WTC11 (cell line): Measurements from ENCODE around the gene CD109. TPM values are rescaled to one million over a fixed set of nuclear protein-coding genes. Genes with fewer than 3 reads are reported as not detected.
A peak's percentile ranks its signal among the peaks of the same experiment; 100 is the strongest.

Experiments used
- ATAC-seq: fragments of 200-7000 bp; cut with Tn5 transposase; 2 replicates; pipeline ENCODE4 v1.10.0; 2021; ENCODE audit warnings: mild to moderate bottlenecking, moderate library complexity
- Bru-seq: library from RNA; stranded (reverse); fragments of 400-500 nt; gene quantifications from one replicate; lab custom pipeline; 2021; lab: Mats Ljungman, UMichigan
- CTCF ChIA-PET: fragments of 300-600 bp; sonication (Branson Sonifier 250); formaldehyde crosslinking; loops from one replicate; lab custom pipeline; 2021; ENCODE audit warnings: antibody characterized with exemption; lab: Charles Lee
- POLR2A ChIA-PET: fragments of 350-600 bp; sonication (Branson Sonifier 250); formaldehyde crosslinking; loops from one replicate; lab custom pipeline; 2021; ENCODE audit warnings: antibody characterized with exemption; lab: Charles Lee
- DNase-seq: peaks from one replicate; pipeline ENCODE4 v3.0.0; 2021; ENCODE audit warnings: low spot score
- H3K27ac Mint-ChIP-seq: 2 replicates; pipeline ENCODE4 v1.8.0; 2021; ENCODE audit warnings: mixed read lengths
- H3K27me3 Mint-ChIP-seq: 2 replicates; pipeline ENCODE4 v1.8.0; 2021; ENCODE audit warnings: low read depth, mild to moderate bottlenecking, moderate library complexity, mixed read lengths
- H3K36me3 Mint-ChIP-seq: 2 replicates; pipeline ENCODE4 v1.8.0; 2021; ENCODE audit warnings: mixed read lengths
- H3K4me1 Mint-ChIP-seq: 2 replicates; pipeline ENCODE4 v1.8.0; 2022; ENCODE audit warnings: mixed read lengths
- H3K4me3 Mint-ChIP-seq: 2 replicates; pipeline ENCODE4 v1.8.0; 2021; ENCODE audit warnings: mild to moderate bottlenecking, moderate library complexity, mixed read lengths
- H3K9me3 Mint-ChIP-seq: 2 replicates; pipeline ENCODE4 v1.8.0; 2021; ENCODE audit warnings: mixed read lengths
- ATF6 ChIP-seq: sonication (generic); formaldehyde crosslinking; IDR thresholded peaks from 2 replicates; pipeline ENCODE4 v1.8.1; 2023; ENCODE audit warnings: mild to moderate bottlenecking, missing genetic modification reagents
- CTCF ChIP-seq: fragments of 200-600 bp; IDR thresholded peaks from 2 replicates; pipeline ENCODE4 v1.8.0; 2022; ENCODE audit warnings: antibody characterized with exemption
- FOXK1 ChIP-seq: sonication (generic); formaldehyde crosslinking; IDR thresholded peaks from 2 replicates; pipeline ENCODE4 v1.8.0; 2022; ENCODE audit warnings: mild to moderate bottlenecking, moderate library complexity, missing genetic modification reagents
- GRHL2 ChIP-seq: fragments of 250-450 bp; sonication (Bioruptor Pico); IDR thresholded peaks from 2 replicates; pipeline ENCODE4 v1.8.0; 2022; ENCODE audit warnings: mild to moderate bottlenecking, moderate library complexity; ENCODE audit not compliant: insufficient replicate concordance, severe bottlenecking
- HMGXB4 ChIP-seq: sonication (generic); formaldehyde crosslinking; IDR thresholded peaks from 2 replicates; pipeline ENCODE4 v1.8.1; 2023; ENCODE audit warnings: mild to moderate bottlenecking, moderate library complexity, missing genetic modification reagents
- MYBL2 ChIP-seq: sonication (generic); formaldehyde crosslinking; IDR thresholded peaks from 2 replicates; pipeline ENCODE4 v1.8.1; 2023; ENCODE audit warnings: mild to moderate bottlenecking, moderate library complexity, missing genetic modification reagents
- NR2C2 ChIP-seq: sonication (generic); formaldehyde crosslinking; IDR thresholded peaks from 2 replicates; pipeline ENCODE4 v1.8.0; 2022; ENCODE audit warnings: mild to moderate bottlenecking, missing genetic modification reagents
- PREB ChIP-seq: sonication (generic); formaldehyde crosslinking; IDR thresholded peaks from 2 replicates; pipeline ENCODE4 v1.8.1; 2022; ENCODE audit warnings: mild to moderate bottlenecking, missing genetic modification reagents, moderate library complexity, borderline replicate concordance
- USF2 ChIP-seq: sonication (generic); formaldehyde crosslinking; IDR thresholded peaks from 2 replicates; pipeline ENCODE4 v1.8.1; 2023; ENCODE audit warnings: mild to moderate bottlenecking, missing genetic modification reagents, moderate library complexity
- ZNF219 ChIP-seq: sonication (generic); formaldehyde crosslinking; IDR thresholded peaks from 2 replicates; pipeline ENCODE4 v1.8.0; 2023; ENCODE audit warnings: missing genetic modification reagents, mild to moderate bottlenecking, borderline replicate concordance
- ZNF423 ChIP-seq: fragments of 250-450 bp; sonication (Bioruptor Pico); IDR thresholded peaks from 2 replicates; pipeline ENCODE4 v2.1.2; 2022; ENCODE audit warnings: mild to moderate bottlenecking, moderate library complexity
- long read RNA-seq, 3 experiments: library from RNA in 1 of 3; library from capped mRNA in 1 of 3; library from polyadenylated mRNA in 1 of 3; unstranded in 2 of 3; stranded (forward) in 1 of 3; transcript quantifications; one replicate each; pipeline ENCODE4 v2.0.0, GENCODE V29; 2021
- total RNA-seq: library from RNA; stranded (reverse); gene quantifications from 3 replicates; pipeline ENCODE4 v1.2.3, GENCODE V29; 2021
- TF ChIP-seq, protein P1 (sequence below): sonication (generic); formaldehyde crosslinking; IDR thresholded peaks from 2 replicates; pipeline ENCODE4 v1.8.1; 2022; ENCODE audit warnings: mild to moderate bottlenecking, moderate library complexity, missing genetic modification reagents
- TF ChIP-seq, protein P2 (sequence below): sonication (generic); formaldehyde crosslinking; IDR thresholded peaks from 2 replicates; pipeline ENCODE4 v1.8.1; 2023; ENCODE audit warnings: mild to moderate bottlenecking, missing genetic modification reagents, moderate library complexity
- TF ChIP-seq, protein P3 (sequence below): sonication (generic); formaldehyde crosslinking; IDR thresholded peaks from 2 replicates; pipeline ENCODE4 v1.8.0; 2022; ENCODE audit warnings: missing genetic modification reagents

CD109 gene
- total RNA-seq (3.5 to 4.5 TPM (median 4.0 TPM) in 3 replicates), Bru-seq, nascent RNA (percentile 48 among the genes with signal in this experiment)
- long read RNA-seq, experiment 1, full-length matches to known transcripts = 14 of 31 reads
- long read RNA-seq, experiment 1, partial matches to known transcripts = 9 of 31 reads
- long read RNA-seq, experiment 1, other reads (novel, unspliced or antisense) = 8 of 31 reads
- long read RNA-seq, experiment 2, partial matches to known transcripts = 4 of 10 reads
- long read RNA-seq, experiment 2, other reads (novel, unspliced or antisense) = 6 of 10 reads
- long read RNA-seq, experiment 3, full-length matches to known transcripts = 1 of 2 reads
- long read RNA-seq, experiment 3, partial matches to known transcripts = 0 of 2 reads
- long read RNA-seq, experiment 3, other reads (novel, unspliced or antisense) = 1 of 2 reads

DNA sequence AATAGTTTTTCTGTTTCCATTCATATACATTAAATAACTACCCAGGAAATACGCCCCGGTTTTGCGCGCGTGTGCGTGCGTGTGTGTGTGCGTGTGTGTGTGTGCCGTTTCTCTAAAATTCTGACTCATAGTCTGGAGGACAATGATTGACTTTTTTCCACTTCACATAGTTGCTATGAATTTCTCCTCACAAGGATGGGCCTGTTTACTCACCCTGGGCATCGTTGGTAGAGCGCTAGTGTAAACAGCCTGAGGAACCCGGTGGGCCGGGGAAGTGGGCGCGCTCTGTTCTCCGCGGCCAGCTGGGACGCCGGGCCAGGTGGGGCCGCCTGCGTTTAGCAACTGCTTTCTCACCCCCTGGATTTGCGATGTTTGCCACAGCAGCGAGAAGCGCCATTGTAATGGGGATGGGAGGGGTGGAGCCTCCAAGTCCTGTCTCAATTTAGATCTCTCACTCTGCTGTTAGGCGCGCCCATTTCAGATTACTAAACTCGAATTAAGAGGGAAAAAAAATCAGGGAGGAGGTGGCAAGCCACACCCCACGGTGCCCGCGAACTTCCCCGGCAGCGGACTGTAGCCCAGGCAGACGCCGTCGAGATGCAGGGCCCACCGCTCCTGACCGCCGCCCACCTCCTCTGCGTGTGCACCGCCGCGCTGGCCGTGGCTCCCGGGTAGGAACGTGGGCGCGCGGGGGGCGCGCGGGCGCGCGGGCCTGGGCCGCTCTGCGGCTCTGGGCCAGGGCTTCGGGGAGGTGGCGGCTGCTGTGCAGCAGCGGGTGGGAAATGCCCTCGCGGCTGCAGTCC lies at the start of gene CD109:
CD109 (plus strand) TSS at position 585 of the 803 bp plus-strand sequence; CDS start at position 598, 13 bp downstream.
- TF ChIP-seq, protein P1, sequence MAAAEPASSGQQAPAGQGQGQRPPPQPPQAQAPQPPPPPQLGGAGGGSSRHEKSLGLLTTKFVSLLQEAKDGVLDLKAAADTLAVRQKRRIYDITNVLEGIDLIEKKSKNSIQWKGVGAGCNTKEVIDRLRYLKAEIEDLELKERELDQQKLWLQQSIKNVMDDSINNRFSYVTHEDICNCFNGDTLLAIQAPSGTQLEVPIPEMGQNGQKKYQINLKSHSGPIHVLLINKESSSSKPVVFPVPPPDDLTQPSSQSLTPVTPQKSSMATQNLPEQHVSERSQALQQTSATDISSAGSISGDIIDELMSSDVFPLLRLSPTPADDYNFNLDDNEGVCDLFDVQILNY = 0 out of 2 replicates have a peak, but pooled peaks have one; percentile 32
- TF ChIP-seq USF2 (CRISPR knock-in tag) = no peak
- TF ChIP-seq, protein P2, sequence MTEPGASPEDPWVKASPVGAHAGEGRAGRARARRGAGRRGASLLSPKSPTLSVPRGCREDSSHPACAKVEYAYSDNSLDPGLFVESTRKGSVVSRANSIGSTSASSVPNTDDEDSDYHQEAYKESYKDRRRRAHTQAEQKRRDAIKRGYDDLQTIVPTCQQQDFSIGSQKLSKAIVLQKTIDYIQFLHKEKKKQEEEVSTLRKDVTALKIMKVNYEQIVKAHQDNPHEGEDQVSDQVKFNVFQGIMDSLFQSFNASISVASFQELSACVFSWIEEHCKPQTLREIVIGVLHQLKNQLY = no peak
- TF ChIP-seq, protein P3, sequence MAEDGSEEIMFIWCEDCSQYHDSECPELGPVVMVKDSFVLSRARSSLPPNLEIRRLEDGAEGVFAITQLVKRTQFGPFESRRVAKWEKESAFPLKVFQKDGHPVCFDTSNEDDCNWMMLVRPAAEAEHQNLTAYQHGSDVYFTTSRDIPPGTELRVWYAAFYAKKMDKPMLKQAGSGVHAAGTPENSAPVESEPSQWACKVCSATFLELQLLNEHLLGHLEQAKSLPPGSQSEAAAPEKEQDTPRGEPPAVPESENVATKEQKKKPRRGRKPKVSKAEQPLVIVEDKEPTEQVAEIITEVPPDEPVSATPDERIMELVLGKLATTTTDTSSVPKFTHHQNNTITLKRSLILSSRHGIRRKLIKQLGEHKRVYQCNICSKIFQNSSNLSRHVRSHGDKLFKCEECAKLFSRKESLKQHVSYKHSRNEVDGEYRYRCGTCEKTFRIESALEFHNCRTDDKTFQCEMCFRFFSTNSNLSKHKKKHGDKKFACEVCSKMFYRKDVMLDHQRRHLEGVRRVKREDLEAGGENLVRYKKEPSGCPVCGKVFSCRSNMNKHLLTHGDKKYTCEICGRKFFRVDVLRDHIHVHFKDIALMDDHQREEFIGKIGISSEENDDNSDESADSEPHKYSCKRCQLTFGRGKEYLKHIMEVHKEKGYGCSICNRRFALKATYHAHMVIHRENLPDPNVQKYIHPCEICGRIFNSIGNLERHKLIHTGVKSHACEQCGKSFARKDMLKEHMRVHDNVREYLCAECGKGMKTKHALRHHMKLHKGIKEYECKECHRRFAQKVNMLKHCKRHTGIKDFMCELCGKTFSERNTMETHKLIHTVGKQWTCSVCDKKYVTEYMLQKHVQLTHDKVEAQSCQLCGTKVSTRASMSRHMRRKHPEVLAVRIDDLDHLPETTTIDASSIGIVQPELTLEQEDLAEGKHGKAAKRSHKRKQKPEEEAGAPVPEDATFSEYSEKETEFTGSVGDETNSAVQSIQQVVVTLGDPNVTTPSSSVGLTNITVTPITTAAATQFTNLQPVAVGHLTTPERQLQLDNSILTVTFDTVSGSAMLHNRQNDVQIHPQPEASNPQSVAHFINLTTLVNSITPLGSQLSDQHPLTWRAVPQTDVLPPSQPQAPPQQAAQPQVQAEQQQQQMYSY = no peak
- no peak for TF ChIP-seq ZNF423 (CRISPR knock-in tag)
- TF ChIP-seq GRHL2 (CRISPR knock-in tag) = no peak
- no peak for TF ChIP-seq MYBL2
- TF ChIP-seq HMGXB4 (CRISPR knock-in tag) = 0 out of 2 replicates have a peak, but pooled peaks have one; percentile 19
- TF ChIP-seq ZNF219 (CRISPR knock-in tag) = peak; percentile 29; the same call in 1 of the 2 replicates
- CTCF ChIA-PET = interaction anchor here (0.6 to 2.1 kb wide), 2 partner anchors 19 to 37 kb away, joined by 4 read pairs; no protein-coding TSS in a partner anchor
- DNase-seq (peak; percentile 67), ATAC-seq (peak; percentile 89)
- Mint-ChIP-seq H3K4me3 (peak within 1 kb of the TSS; percentile 74), H3K27ac (peak within 1 kb of the TSS; percentile 31; the same call in 1 of the 2 replicates), H3K4me1 (peaks cover 37% of the 10 kb centered on the region), H3K36me3 (peaks cover 10% of the 10 kb centered on the region; the same call in 1 of the 2 replicates), H3K9me3 (peaks cover 11% of the 10 kb centered on the region), H3K27me3 (peaks cover 13% of the 10 kb centered on the region)
- POLR2A ChIA-PET = no interaction called here

GRCh38 chr6:73648166-73648565 lies 47.8 kb upstream of the CD109 start:
- H3K9me3 Mint-ChIP-seq = peaks cover 3% of the 10 kb centered on the region; the same call in 1 of the 2 replicates
- no peak for ATAC-seq
- TF ChIP-seq NR2C2 (CRISPR knock-in tag) (no peak), ATF6 (CRISPR knock-in tag) (no peak), PREB (no peak), FOXK1 (CRISPR knock-in tag) (no peak), CTCF (no peak), USF2 (CRISPR knock-in tag) (no peak)

More at GRCh38 chr6:73648166-73648565, 47.8 kb upstream of the CD109 start:
- no peak for DNase-seq
- Mint-ChIP-seq H3K27me3 (no peaks in the 10 kb centered on the region), H3K4me1 (peaks cover 20% of the 10 kb centered on the region), H3K36me3 (peaks cover 6% of the 10 kb centered on the region), H3K27ac (no peak overlapping the region), H3K4me3 (no peak overlapping the region)
- POLR2A ChIA-PET = interaction anchor here (0.7 kb wide), 1 partner anchor 157 kb away, joined by 3 read pairs; no protein-coding TSS in a partner anchor
- CTCF ChIA-PET = no interaction called here
